ENCODE measurements around the gene CBLN2.
A peak's percentile ranks its signal among the peaks of the same experiment; 100 is the strongest.

Gene CBLN2

GRCh38 chr18:72544092-72544886 is at the start of gene CBLN2:
TSS of gene CBLN2 (minus strand) at chr18:72544342. CDS start at chr18:72542160, 2,182 bp downstream.
- peak; percentile 21 for DNase-seq

GRCh38 chr18:72588360-72588759 is 44.2 kb upstream of the CBLN2 start:
- no peak for DNase-seq

GRCh38 chr18:72584787-72585186 is 40.6 kb upstream of the CBLN2 start:
- DNase-seq = no peak

- DNase-seq = no peak
These were observed 37.8 kb upstream of the CBLN2 start for GRCh38 chr18:72581976-72582375.

GRCh38 chr18:72572896-72573295 is 28.8 kb upstream of the CBLN2 start:
- DNase-seq = no peak

DNA sequence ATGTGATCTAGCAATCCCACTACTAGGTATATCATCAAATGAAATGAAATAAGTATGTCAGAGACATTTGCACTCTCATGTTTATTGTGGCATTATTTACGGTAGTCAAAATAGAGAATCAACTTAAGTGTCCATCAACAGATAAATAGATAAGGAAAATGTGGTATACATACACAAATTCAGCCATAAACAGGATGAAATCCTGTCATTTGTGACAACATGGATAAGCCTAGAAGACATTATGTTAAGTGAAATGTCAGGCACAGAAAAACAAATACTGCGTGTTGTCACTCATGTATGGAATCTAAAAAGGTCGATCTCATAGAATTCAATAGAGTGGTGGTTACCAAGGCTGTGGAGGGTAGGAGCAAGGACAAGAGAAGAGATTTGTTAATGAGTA is 22.1 kb upstream of the CBLN2 start:
- DNase-seq = no peak

GRCh38 chr18:72555968-72556367 is 11.8 kb upstream of the CBLN2 start:
- no peak for DNase-seq

DNA sequence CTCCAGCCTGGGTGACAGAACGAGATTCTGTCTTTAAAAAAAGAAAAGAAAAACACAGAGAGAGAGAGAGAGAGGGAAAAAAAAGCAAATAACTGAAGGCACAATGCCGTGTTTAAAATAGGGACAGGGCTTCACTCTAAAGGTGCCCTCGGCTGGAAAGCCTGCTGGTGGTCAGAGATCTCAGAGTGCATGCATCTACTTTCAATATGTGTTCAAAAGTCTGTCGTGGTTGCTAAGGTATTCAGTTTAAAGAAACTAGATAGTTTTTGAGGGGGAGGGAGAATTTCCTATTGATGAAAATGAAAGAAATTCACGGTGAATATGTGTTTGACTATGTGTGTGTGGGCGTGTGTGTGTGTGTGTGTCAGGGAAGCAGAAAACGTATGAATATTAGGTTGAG is 11.0 kb upstream of the CBLN2 start:
- DNase-seq = no peak

GRCh38 chr18:72543357-72544055 is 636 bp downstream of the CBLN2 start:
- no peak for DNase-seq

- no peak for DNase-seq
These were observed 1.2 kb downstream of the CBLN2 start for GRCh38 chr18:72542984-72543356.

- no peak for DNase-seq
These were observed 1.8 kb downstream of the CBLN2 start for GRCh38 chr18:72542342-72542741.

GRCh38 chr18:72541871-72542332 is 2.2 kb downstream of the CBLN2 start:
- no peak for DNase-seq

- no peak for DNase-seq
These were observed 4.2 kb downstream of the CBLN2 start for GRCh38 chr18:72539901-72540300.

GRCh38 chr18:72530622-72531021 is 13.5 kb downstream of the CBLN2 start:
- no peak for DNase-seq

DNA sequence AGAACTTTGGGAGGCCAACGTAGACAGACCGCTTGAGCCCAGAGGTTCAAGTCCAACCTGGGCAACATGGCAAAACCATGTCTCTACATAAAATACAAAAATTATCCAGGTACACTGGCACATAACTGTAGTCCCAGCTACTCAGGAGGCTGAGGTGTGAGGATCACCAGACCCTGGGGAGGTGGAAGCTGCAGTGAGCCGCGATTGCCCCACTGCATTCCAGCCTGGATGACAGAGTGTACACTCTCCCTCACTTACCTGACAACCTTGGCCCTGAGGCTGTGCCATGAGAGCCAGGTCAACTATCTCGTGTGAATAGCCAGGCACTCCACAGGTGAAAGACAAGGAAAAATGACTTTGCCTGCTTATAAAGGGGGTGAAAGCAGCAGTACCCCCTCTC is 39.3 kb downstream of the CBLN2 start:
- DNase-seq = no peak

- no peak for DNase-seq
These were observed 41.3 kb downstream of the CBLN2 start for GRCh38 chr18:72502671-72503431.

GRCh38 chr18:72492497-72492896 is 51.6 kb downstream of the CBLN2 start:
- DNase-seq = no peak
